8988T (cell line): ENCODE measurements around the gene TRPV4.
"Not testable (repeated sequence)": the region's sequence is repeated elsewhere in the genome, so short reads cannot be mapped to it uniquely, and the experiment has no call there.

Experiments used
- DNase-seq: peaks from one replicate; pipeline ENCODE4 v3.0.0; 2011

TRPV4 gene

GRCh38 chr12:109858764-109859163 is 25.6 kb upstream of the TRPV4 start:
- no peak for DNase-seq

GRCh38 chr12:109857715-109858114 is 24.5 kb upstream of the TRPV4 start:
- DNase-seq = no peak

- DNase-seq = no peak
These were observed 22.2 kb upstream of the TRPV4 start for GRCh38 chr12:109855377-109855776.

GRCh38 chr12:109850518-109850917 is 17.3 kb upstream of the TRPV4 start:
- not testable (repeated sequence) for DNase-seq

DNA sequence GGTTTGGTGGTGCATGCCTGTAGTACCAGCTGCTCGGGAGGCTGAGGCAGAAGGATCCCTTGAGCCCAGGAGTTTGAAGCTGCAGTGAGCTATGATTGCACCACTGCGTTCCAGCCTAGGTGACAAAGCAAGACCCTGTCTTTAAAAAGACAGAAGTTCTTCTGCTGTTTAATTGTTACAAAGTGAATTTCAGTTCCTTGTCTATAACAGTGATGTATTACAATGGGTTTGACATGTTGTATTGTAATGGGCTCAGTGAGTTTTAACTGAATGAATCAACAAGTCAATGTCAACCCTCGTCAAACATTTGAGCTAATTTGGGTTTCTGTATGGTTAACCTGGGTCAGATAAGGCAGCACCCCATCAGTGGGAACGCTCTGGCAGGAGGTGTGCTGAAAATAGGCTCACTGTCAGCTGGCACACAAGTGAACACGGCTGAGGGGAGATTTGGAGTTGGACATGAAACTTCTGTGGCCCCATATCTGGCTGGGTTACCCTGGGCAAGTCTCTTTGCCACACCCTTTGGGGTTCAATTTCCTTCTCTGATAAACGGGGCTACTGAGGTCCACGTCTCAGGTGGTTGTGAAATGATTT is 14.0 kb upstream of the TRPV4 start:
- no peak for DNase-seq

GRCh38 chr12:109845824-109846205 is 12.6 kb upstream of the TRPV4 start:
- no peak for DNase-seq

- peak; percentile 92 for DNase-seq
These were observed 12.0 kb upstream of the TRPV4 start for GRCh38 chr12:109844983-109845823.

DNA sequence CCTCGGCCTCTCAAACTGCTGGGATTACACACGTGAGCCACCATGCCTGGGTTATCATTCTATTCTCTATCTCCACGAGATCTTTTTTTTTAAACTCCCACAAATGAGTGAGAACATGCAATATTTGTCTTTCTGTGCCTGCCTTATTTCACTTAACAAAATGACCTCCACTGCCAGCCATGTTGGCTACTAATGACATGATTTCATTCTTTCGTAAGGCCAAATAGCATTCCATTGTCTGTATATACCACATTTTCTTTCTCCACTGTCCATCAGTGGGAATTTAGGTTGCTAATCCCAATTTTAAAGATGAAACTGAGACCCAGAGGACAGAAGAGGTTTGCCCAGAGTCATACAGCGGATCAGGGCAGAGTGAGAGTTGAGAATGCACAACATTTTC is 10.9 kb upstream of the TRPV4 start:
- DNase-seq = no peak

- no peak for DNase-seq
These were observed 8.8 kb upstream of the TRPV4 start for GRCh38 chr12:109842021-109842420.

DNA sequence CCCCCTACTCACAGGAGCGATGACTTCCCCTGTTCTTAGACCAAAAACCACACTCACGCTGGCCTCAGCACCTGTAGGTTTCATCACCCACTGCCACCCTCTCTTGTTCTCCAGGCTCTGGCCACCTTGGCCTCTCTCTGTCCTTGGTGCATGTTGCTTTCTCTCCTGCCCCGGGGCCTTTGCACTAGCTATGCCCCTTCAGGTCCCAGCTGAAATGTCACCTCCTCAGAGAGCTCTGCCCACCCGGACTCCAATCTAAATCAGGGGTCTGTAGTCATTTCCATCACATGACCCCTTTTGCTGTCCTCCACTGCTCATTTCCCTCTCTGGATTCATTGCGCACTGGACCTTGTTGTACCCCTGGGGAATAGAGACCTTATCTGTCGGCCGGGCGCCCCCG is 8.2 kb upstream of the TRPV4 start:
- no peak for DNase-seq

DNA sequence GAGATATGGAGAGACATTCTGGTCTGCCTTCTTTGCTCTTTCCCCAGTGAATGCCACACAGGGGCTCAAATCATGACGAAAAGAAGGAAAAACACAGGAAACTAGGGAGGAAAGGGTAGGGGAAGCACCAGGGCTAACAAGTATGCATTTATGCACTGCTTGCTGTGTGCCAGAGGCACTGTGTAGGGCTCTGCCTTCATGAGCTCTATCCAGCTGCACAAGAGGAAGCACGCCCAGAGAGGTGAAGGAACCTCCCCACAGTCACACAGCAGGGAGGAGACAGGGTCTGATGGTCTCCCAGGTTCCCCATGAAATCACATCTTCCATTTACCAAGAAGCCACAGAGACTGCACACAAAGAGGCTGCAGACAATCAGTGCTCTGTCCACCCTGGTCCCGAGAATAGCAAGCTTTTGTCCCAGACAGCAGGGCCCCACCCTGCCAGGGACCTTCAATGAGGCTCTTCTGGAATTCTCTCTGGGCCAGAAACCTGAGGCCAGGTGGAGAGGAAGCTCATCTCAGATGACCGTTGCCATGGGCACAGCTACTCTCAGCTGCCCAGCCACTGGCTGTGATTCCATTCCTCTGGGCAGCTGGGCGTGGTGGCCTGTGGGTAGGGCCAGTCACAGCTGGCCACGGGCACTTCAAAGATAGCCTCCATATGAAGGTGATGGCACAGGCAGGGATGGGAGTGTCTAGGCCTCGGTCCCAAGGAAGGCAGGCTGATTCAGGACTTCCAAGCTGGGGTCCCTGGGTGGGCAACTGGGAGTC is 7.3 kb upstream of the TRPV4 start:
- DNase-seq = no peak

- DNase-seq = no peak
These were observed 6.2 kb upstream of the TRPV4 start for GRCh38 chr12:109839444-109839843.

DNA sequence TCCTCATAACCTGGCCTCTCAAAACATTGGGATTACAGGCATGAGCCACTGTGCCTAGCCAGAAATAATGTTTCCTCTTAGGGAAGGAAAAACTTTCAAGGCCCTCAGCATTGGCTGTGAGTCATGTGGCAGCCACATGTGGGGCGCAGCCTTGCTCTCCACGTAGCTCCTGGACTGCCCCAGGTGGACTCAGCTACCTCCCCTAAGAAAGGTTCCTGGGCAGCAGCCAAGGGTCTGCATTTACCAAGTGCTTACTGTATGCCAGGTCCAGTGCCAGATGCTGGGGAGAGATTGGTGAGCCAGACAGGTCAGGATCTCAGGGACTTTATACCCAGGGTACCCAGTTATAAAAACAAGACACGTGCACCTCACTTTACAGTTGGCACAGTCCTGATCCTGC is 3.7 kb upstream of the TRPV4 start:
- no peak for DNase-seq

GRCh38 chr12:109835827-109836226 is 2.6 kb upstream of the TRPV4 start:
- DNase-seq = no peak

GRCh38 chr12:109832541-109833306 is 474 bp downstream of the TRPV4 start:
- no peak for DNase-seq

DNA sequence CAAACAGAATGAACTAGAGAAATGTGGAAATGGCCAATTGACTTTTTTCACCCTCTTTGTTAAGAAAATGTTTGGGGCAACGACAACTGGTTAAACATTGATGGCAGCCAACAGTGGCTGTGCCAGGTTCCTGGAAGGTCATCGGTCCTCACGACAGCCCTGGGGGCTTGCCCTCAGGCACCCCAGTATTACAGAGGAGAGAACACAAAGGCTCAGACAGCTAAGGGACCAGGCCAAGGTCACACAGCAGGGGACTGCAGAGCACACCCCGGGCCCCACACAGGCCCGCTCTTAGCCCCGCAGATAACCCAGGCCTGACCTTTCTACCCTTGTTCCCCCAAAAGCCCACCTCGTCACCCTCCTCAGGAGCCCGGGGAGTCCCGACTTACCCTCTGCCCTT is 1.3 kb downstream of the TRPV4 start:
- DNase-seq = no peak

DNA sequence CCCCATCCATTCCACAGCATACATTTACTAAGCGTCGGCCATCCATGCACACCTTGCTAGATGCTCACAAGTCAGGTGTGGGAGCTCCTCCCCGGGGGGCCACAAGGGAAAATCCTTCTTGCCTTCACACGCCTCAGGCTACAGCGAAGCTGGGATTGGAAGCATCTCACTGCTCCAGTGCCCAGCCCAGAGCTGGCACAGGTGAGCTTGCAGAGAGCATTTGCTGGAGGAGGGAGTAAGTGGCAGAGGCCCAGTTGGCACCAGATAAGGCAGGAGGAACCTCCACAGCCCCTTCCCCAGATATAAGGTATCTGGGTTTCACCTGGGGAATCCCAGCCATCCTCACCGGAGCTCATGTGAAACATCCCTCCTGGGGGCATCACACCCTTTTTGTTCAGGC is 1.8 kb downstream of the TRPV4 start:
- DNase-seq = no peak

GRCh38 chr12:109830718-109831117 is 2.5 kb downstream of the TRPV4 start:
- DNase-seq = no peak

DNA sequence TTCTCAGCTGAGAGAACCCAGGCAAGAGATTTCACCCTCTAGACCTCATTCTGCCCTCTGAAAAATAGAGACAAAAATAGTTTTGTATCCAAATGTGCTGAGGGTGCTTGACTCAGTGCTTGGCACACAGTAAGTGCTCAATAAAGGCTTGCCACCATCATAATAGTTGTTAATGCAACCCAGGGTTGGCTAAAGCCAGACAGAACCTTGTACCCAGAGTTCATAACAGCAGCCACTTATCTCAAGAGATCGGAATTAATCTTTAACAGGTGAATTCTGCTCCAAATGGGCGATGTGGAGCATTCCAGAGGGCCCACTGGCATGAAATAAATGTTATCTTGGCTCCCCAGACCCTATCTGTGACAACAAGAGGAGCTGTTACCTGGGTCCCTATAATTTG is 2.9 kb downstream of the TRPV4 start:
- no peak for DNase-seq

DNA sequence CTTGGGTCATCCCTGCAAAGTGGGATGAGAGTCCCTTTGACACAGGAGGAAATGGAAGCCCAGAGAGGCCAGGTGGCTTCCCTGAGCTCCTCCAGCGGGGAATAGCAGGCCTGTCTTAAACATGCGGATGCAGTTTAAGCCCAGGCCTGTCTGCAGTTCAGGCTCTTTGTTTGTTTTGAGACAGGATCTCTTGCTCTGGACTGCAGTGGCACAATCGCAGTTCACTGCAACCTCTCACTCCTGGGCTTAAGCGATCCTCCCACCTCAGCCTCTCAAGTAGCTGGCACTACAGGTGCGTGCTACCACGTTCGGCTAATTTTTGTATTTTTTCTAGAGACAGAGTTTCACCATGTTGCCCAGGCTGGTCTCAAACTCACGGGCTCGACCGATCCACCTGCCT is 3.5 kb downstream of the TRPV4 start:
- no peak for DNase-seq

GRCh38 chr12:109828754-109829511 is 4.3 kb downstream of the TRPV4 start:
- DNase-seq = no peak
